Ovary (tissue), 3 donors: ENCODE data around the gene CCT3.

ENCODE experiments used
- CTCF ChIP-seq, 3 donors: fragments of 450-650 bp in 2 of 3; fragments of 200-600 bp in 1 of 3; IDR thresholded peaks; one replicate each; pipeline versions ENCODE4 v1.5.1 to v1.8.0; 2016 to 2022; ENCODE audit warnings: antibody characterized with exemption in 3 of 3, mild to moderate bottlenecking in 1 of 3
- POLR2A ChIP-seq: fragments of 450-650 bp; IDR thresholded peaks from one replicate; pipeline ENCODE4 v1.6.1; 2017; ENCODE audit warnings: antibody characterized with exemption, mild to moderate bottlenecking, moderate library complexity
- donor health status: DM: no; HTN: no; CAD: no.

- no peak for TF ChIP-seq CTCF (IDR thresholded peaks at IDR 0.05)
- TF ChIP-seq POLR2A: no peak
These were observed 72.0 kb downstream of the CCT3 start for GRCh38 chr1:156266051-156266450.
